ENCODE measurements around the gene GAP43.

GAP43 gene

DNA sequence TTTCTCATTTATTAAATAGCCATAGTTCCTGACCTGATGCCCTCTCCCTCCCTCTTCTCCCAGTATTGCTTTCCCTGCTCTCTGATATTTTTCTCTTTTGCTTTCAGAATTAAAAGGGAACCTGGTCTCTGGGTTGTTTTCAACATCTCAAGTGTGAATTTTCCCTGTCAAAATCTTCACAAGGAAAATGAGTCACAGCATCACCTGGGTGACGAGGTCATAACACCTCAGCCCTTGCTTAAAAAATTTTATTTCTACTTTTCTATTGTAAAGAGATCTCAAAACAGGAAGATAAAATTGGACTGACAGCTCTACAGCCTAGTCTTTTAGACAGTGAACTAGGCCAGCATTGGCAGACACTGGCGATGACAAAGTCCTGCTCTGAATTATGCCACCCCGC is 40.1 kb downstream of the GAP43 start:
- DNase-seq = no peak

DNA sequence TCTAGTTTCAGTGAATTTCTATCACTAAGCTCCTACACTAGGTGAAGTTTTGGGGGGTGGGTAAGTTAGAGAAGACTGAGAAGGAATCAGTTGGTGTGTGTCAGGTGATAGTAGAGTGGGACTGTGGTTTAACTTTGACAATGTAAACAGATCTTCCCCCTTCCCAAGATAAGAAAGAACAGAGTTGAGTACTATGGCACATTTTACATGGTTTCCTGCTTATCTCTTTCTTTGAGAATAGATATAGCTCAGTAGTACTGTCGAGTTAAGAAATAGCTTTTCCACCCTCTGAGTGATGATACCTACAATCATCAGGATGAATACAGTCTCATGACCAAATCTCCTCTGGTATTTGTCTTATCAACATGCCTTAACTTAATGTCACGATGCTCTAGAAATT is 42.8 kb downstream of the GAP43 start:
- DNase-seq = no peak

DNA sequence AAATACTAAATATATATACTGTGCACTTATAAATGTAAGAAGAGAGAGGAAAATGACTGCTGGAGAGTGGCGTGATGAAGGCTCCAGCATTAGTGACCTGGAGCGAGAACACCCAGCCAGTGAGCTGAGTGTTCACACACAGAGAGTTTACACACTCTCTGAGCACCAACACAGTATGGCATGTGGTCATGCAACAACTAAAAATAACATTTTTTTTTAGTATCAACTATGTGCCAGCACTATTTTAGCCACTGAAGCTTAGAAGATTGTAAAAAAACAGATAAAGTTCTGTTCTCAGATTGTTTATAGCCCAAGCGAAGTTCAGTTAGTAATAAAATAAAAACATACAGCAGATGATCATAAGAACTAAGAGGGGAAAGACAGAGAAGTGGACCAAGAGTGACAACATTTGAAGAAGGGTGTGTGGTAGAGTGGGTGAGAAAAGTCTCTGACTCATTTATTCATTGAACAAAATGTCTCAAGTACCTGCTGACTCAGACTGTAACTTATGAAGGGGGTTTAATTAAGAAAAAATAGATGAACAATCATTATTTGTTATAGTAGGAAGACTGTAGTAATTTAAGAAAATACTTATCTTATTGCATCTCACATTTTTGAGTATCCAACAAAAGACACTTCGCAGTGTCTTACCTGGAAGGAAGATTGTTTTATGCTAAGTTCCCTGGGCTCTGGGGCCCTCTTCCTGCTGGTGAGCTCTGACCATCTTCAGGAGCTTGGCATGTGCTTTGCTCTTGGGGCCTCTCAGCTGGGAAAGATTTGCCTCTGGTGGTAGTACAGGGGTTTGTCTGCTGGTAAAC is 43.8 kb downstream of the GAP43 start:
- no peak for DNase-seq

DNA sequence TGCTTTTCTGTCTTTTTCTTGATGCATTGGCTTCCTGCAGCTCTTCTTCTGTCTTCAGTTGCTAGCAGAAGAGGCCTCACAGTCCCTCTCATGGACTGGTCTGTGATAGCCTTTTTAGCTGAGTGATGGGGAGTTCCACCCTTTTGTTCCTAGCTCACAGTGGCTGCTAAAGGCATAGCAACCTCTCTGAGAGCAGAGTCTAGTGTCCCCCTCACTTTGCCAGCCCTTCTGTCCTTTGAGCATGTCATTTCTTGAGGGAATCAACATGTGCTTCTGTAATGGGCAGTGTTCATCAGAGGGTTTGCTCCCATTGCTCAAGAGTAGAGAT is 44.4 kb downstream of the GAP43 start:
- no peak for DNase-seq

DNA sequence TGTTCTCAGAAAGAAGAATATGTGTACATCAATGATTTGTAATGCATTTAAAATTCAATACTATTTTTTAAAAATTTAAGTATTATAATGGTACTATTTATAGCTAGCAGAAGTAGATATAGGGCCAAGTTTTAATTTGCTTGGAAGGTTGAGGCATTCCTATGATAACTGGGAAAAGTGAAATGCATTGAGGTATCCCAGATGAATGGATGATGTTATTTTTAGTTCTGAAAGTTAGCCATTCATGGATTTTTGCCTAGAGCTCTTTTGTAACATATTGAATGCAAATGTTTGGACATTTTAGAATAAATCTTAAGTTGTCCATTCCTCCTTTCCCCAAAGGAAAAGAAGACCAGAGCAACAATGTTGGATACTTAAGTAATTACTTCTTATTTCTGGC is 47.6 kb downstream of the GAP43 start:
- DNase-seq = no peak

DNA sequence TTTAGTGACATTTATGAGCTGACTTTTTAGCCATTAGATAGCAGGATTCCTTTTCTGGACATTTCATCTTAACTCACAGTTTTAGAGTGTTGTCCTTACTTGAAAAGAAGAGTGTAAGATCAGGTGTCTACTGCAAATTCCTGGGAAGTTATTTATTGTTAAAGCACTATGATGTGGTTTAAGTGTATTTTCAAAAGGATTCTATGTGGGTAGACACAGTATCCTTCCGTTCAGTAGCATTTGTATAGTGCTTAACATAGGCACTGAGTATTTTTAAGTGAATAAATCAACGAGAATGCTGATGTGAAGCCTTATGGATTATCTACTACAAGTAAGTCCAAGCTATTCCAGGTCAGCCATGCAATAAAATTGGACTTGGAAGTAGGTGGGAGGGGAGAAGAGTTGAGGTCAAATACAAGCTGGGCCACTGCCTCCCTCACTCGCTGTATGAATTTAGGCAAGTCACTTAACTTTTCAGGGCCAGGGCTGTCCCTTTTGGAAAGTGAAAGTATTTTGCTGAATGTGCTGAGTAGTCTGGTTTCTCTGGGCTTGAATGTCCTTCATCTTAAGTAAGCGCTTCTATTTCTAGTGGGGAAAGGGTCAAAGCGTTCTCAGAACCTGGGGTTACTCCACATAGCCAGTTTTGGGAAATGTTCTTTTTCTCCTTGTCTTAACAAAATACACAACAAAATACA is 48.6 kb downstream of the GAP43 start:
- no peak for DNase-seq

DNA sequence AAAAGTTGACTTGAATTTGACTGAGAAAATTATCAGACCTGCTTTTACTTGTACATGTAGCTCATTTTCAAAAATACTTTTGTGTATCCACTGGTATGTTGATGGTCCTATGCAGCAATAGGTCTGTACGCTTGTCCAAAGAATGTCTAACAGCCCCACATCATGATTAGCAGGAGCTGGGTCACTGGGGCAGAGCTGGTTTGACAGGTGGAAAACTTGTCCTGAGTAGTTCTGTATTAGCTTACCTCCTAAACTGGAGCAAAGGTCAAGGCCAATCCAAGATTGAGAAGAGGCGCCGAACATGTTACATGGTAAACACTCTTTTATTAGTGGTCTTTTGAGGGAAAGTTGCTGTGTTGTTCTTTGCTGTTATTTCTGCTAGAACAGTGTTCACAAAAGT is 50.6 kb downstream of the GAP43 start:
- DNase-seq = no peak

DNA sequence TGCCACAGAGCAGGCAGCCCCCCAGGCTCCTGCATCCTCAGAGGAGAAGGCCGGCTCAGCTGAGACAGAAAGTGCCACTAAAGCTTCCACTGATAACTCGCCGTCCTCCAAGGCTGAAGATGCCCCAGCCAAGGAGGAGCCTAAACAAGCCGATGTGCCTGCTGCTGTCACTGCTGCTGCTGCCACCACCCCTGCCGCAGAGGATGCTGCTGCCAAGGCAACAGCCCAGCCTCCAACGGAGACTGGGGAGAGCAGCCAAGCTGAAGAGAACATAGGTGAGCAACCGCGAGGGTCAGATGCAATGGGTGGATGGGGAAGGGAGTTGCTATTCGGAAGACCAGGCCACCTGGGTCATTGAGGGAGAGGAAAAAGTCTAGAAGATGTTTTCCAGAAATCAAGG is 53.0 kb downstream of the GAP43 start:
- no peak for DNase-seq

DNA sequence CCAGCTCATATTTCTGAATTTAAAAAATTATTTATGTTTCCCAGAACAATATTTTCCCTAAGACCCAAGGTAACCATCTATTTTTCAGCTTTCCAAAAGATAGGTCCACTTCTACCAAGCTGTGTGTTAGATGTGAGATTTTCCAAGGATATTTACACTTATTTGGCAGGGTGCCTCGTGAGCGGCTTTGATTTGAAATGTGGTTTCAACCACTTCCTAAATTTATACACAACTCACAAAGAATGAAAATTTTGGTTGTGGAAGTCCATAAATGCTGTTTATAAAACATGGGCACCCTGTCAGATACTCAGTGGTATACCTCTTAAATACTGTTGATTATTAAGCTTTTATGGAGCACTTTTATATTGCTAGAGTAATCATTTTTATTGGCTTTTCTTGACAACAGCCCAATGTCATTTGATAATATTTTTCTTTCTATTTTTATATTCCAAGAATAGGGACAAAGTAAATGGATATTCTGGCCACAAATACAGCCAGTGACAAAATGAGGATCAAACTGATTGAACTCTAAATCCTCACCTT is 57.6 kb downstream of the GAP43 start:
- no peak for DNase-seq

DNA sequence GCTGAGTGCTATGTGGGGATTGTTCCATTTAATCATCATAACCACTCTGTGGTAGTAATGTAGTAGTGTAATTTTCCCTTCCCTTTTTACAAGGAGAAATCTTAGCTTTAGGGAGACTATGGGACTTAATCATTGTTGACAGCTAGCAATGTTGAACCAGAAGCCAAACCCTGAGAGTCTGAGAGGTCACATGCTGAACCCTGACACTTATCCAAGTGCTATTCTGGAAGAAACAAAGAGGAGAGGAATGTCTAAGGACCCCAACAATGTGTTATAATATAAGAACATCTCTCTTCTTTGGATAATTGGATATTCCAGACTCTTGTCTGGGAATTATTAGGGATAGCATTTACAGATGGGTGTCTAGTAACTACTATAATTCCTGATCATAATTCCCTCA is 58.4 kb downstream of the GAP43 start:
- DNase-seq = no peak

DNA sequence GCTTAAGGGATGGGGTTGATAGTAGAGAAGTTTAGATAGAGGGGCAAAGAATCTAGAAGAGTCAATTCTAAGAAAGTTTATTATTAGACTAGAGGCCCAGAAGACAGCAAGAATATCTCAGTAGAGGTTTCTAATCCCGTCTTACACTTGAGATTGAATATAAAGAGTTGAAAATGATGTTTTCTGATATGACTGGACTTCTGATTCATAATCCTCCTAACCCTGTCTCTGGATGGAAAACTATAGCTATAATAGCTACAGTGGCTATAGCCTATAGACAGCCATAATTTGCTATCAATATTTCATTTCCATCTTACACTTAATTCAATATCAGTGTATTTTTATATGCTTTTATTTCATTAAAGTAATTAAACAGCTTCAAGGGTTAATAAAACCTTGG is 60.0 kb downstream of the GAP43 start:
- DNase-seq = no peak

DNA sequence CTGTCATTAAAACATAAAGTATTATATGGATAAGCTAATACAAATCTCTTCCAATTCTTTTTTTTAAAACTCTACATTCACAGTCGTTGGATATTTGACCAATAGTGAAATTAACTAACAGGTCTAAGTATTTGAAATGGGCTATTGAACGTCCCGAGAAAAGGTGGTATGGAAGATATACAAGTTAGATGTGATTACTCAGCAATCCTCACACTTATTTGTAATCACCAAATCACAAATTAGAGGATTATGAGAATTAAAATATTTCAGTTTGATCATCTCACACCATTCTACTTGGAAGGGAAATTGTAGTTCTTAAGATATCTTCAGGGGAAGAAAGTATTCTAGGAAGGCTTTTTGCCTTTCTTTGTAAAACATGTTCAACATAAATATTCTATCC is 60.5 kb downstream of the GAP43 start:
- no peak for DNase-seq

DNA sequence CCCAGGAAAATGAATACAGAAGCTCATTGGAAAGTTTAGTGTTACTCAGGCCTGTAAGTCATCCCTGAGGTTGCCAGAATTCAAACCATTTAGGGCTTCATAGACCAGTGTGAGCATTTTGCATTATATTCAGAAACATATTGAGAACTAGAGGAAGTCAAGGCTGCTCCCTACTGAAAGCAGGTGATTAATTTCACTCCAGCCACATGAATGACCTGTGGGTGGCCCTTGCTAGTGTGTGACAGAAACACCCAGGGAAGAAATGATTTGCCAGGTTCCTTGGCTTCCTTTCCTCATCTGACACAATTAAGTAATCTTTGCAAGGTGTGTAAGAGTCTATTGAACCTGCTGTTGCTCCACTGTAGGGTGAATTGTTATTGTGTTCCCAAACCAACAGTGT is 61.8 kb downstream of the GAP43 start:
- no peak for DNase-seq

DNA sequence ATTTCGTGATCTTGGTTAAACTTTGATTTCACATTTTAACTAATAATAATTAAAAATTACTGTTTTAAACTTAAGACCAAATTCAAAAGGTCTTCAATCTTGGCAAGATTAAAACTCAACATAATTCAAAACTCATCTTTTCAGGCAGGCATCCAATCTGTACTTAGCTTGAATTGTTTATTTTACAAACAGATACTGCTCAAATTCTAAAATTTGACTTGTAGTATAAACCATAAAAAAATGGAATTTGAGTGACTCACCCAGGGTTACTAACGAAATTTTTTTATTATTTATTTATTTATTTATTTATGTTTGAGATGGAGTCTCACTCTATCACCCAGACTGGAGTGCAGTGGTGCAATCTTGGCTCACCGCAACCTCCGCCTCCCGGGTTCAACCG is 64.4 kb downstream of the GAP43 start:
- no peak for DNase-seq

DNA sequence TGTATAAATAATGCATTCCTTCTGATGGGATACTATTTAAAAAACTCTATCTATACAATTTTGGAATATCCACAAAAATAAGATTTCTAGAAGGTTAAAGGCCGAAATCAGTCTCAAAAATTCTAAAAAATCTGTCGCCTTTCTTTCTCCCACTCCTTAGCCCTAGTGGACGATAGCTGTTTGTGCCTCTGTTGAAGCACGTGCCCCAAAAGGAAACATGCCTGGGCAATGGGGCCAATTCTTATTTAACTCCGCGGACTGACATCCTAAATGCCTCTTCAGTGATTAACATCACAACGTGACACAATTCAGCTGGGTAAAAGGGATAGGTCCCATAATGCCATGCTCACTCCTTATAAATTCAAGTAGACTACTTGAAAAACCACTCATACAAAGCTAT is 65.1 kb downstream of the GAP43 start:
- no peak for DNase-seq

DNA sequence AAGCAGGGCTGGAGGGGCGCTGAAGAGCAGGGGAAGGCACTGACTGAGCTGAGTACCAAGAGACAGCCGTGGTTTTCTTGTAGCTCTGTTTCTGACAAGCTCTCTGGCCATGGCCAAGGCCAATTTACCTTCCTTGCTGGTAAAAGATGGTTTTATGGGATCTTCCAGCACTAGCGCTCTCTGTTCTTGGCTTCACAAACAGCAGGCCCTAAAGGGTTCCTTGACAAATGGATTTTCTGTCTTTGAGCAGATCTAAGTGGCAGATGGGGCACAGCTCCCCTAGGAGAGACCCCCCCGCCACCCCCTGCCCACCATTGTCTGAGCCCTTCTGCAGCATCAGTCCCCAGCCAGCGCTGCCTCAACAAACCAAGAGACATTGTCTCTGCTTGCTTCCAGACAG is 66.6 kb downstream of the GAP43 start:
- no peak for DNase-seq

DNA sequence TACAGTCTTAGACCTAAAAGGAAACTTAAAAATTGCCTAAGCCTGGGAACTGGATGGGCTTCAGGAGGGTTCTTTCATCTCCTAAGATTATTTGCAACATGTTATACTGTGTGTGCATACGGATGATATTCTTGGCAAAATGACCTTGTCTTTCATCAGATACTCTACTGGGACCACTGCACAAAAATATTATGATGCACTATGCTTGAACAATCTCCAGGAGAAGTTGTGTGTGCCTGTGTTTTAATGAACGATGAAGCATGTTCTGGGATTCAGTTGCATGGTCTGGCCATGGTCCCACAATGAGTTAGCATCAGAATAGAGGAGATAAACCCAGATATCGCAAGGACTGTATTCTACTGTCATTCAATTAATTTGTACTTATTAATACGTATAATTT is 68.7 kb downstream of the GAP43 start:
- no peak for DNase-seq

DNA sequence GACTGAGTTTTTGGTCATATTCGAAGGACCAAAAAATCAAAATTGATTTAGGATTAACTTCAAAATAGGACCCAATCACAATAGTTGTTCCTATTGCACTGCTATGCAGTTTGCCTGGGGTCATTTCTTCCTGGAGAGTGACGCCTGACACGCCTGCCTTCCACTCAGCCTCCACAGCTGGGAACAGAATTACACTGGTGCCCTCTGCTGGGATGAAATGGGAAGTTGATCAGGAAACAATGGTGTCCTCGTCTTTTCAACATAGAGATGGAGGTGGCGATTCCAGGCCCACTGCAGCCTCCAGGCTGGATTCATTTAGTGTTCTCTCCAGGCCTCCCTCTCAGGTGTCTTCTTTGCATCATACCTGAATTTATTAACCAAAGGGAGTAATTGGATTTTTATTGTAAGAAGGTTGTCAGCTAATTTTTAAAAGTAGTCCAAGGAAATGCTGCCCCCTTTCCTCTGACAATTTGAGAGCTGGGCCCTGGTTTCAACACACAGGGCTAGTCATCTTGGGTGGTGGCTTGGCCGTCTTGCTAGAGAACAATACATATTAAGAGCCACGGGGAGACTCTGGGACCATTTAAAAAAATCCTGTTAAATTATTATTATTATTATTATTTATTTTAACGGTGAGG is 69.7 kb downstream of the GAP43 start:
- peak; percentile 44 for DNase-seq

DNA sequence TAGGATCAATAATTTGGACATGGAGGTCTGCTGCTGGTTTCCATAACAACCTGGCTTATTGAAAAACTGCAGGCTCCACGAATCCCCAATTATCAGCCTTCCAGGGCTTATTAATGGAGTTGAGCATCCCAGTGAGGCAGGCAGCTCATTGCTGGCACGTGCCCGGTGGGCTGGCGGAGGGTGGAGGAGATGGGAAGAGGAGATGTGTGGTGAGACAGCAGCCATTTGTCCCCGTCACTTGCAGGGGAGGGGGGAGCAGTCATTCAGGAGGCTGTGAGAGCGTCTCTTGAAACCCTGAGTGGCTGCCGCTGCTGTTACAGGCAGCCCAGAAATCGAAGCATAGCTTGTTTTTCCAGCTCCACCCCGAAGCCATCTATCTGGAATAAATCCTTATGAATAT is 70.6 kb downstream of the GAP43 start:
- DNase-seq = no peak

DNA sequence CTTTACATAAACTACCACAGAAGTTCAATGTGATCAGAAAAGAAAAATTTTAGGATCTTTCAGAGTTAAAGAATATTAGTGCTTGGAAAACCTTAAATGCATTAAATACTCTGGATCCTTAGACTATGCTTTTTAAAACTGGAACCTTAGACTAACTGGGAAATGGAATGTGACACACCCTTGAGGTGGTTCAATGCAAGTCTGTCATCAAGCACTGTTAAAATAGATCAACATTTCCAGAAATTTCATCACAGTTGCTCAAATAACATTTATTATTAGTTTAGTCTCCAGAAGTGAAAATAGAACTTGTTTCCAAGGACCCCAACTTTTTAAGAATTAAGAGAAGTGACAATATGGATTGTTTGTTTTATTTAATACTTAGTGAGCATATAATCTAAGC is 71.8 kb downstream of the GAP43 start:
- no peak for DNase-seq

DNA sequence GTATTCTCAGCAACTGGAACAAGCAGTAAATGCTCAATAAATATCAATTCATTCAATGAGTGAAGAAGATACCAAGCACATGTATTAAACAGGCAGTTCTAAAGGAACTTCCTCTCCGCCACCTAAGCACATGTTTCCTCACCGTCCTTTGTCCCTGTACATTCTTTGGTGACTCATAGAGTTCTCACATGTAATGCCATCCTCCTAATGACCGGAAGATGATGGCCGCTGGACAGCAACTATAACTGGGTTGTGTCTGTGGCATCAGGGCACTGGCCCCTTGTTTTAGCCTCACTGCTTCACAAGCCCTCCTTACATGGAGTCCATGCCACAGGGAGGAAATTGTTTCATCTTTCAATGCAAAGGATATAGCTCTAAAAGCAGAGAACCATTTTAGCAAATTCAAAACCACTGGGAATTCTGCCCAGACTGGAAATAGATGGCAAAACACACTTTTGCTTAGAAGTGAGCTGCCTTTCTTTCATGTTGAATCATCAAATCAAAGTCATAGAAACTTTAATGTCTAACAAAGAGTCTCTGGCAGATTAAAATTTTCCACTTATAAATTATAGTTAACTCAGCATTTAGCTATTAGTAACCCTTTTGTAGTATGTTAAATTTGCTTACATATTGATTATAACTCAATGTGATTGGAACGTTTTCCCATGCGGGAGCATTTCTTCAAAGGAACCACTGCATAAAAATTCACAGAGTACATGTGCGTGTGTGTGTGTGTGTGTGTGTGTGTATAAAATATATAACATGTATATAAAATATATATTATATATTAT is 74.1 kb downstream of the GAP43 start:
- DNase-seq = no peak

DNA sequence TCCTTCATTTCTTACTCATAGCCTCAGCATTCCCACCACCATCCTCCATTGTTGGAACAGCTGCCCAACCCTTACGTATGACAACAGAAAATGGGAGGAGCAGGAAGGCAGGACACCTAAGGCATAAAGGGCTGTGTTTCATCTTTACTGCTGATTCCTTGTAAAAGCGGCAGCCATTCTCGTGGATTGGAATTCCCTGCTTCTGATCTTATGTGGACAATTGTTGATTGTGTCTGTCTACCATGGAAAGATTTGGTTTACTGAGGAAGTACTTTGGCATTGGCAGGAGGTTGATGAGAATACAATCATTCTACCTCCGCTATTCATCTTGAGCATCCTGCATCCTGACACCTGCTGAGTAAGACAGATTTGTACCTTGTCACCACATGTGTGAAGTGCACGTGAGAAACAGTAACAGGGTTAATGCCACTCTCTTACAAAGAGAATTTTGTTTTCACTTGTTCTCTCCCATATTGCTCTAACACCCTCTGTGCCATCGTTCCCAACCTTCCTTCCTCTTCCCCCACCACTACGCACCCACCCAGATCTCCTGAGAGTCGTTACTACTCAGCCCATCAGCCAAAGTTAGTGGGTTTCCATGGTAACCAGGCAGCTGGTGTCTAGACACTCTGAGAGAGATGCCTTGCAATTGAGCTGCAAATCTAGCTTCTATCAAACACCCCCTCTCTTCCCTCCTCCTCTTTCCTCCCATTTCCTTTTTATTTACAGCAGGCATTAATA is 75.7 kb downstream of the GAP43 start:
- no peak for DNase-seq

DNA sequence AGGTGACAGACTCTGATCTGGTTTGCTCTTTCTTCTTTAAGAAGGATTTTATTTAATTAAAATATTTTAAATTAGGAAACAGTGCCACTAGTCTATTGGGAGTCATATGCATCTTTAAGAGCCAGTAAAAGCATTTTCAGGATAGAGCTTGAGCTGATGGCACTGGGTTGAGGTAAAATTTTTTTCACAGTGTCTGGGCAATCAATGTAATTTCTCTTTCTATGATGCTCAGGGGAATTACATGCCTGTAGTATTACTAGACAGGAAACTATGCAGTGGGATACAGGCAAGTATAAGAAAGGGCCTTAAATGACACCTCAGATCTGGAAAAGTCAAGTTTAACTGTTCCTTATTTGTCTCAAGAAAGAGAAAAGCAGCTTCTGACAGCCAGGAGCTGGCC is 76.4 kb downstream of the GAP43 start:
- DNase-seq = no peak

Measured in stimulated activated CD4-positive, alpha-beta T cell treated with anti-CD3 and anti-CD28 coated beads, Interleukin-4, amount 100 ng/mL, for 1 hour (primary cell).